ENCODE measurements around the gene NCAM1.
"Not testable (repeated sequence)": the region's sequence is repeated elsewhere in the genome, so short reads cannot be mapped to it uniquely, and the experiment has no call there.

The NCAM1 gene

DNA sequence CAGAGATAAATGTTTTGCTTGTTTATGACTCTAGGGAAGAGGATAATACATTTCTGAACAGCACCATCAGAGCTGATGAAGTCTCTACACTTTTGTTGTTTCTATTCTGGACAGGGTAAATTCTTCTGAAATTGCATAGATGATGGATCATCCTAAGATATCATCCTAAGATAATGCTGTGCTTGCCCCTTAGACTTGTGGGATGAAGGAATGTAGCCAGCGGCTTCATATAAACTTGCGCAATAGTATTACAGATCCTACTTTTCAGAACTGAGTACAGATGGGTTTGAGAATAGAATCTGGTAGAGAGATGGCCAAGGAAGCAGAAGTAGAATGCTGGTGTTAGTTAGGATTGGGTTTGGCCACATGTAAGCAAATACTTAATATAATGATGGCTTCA lies 61.0 kb downstream of the NCAM1 start:
- no peak for DNase-seq (ENCODE audit: low spot score)

DNA sequence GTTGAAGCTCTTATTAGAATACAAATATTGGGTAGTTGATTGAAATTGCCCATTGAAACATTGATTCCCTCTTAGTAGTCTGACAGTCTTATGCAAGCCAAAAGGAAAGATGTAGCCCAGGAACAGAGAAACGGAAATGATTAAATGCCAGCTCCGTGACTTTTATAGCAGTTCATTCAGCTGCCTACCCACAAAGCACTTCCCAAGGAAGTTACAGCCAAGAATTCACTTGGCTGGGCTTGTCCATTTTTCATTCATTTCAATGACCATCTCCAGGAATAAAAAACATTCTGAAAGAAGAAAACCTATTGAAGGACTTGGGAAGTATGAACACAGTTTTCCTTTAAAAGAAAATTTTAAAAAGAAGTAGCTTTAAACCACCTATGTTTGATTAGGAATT lies 62.0 kb downstream of the NCAM1 start:
- DNase-seq (ENCODE audit: low spot score): no peak

GRCh38 chr11:113023986-113024385 lies 62.8 kb downstream of the NCAM1 start:
- DNase-seq (ENCODE audit: low spot score): no peak

DNA sequence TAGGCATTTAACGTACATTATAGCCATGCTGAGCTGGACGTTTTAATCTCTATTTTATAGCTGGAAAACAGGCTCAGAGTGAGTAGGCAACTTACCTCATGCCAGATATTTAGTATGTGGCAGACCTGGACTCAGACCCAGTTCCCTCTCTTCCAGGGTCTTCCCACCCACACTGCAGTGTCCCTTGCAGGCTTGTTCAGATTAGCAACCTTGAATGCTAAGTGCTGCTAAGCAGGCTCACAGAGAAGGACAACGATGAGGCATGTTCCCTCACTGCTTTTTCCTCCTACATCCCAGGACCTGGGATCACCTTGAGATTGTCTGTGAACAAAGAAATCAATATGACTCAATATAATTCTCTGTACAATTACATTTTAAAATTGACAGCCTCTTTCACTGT lies 65.6 kb downstream of the NCAM1 start:
- DNase-seq (ENCODE audit: low spot score): no peak

GRCh38 chr11:113034576-113034975 lies 73.4 kb downstream of the NCAM1 start:
- DNase-seq (ENCODE audit: low spot score): no peak

GRCh38 chr11:113035708-113036107 lies 74.5 kb downstream of the NCAM1 start:
- DNase-seq (ENCODE audit: low spot score): no peak

DNA sequence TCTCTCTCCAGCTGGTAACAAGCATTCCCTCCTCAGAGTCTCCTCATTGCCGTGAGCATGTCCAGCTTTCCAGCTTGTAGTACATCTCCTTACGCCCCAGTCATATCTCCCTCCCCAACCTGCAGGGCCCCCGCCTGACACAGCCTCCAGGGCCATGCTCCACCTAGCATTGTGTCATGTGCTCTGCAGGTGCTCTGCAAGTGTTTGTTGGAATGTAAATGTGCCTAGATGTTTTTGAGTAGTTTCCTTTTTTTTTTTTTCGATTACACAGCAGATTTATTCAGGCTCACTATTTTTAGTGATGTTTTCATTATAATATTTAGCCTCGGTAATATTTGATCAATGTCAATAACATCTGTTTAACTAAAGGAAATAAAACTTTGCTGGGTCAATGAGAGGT lies 82.5 kb downstream of the NCAM1 start:
- no peak for DNase-seq (ENCODE audit: low spot score)

GRCh38 chr11:113045146-113045545 lies 83.9 kb downstream of the NCAM1 start:
- no peak for DNase-seq (ENCODE audit: low spot score)

- no peak for DNase-seq (ENCODE audit: low spot score)
Measured at GRCh38 chr11:113046866-113047265, 85.6 kb downstream of the NCAM1 start.

DNA sequence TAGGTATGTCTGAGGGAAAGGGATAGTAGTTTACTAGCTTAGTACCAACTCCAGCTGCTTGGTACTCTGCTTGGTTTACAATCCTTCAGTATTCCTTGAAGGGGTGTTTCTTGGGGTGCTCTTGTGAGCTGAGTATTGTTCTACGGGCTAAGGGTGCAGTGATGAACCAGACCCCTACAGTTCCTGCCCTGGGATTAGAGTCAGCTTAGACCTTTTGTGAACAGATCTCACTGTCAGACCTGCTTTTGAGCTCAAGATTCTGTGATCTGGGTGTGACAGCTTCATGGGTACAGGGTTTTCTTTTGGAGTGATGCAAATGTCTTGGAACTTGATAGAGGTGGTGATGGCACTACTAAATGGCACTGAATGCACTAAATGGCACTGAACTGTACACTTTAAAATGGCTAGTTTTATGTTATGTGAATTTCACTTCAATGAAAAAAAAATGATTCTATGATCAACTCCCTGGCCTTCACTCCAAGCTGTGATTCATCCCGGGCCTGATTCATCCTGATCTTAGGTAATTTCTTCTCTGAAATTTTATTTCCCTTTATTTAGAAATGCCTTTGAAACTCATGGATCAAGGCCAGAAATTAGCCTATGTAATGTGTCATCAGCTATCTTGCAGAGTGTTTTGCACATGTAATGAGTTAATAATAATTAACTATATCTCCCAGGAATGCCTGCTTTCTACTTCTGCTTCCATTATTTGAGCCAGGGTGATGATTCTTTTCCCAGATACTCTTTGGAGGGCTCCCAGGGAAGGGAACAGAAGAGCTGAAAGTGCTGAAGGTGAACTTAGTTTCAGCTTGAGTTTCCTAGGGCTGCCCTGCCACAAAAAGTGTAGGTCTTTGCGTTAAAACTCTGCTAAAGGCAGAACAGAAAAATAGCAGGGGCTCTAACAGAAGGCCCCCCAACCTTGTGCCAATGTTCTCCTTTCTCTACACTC lies 87.9 kb downstream of the NCAM1 start:
- no peak for DNase-seq (ENCODE audit: low spot score)

DNA sequence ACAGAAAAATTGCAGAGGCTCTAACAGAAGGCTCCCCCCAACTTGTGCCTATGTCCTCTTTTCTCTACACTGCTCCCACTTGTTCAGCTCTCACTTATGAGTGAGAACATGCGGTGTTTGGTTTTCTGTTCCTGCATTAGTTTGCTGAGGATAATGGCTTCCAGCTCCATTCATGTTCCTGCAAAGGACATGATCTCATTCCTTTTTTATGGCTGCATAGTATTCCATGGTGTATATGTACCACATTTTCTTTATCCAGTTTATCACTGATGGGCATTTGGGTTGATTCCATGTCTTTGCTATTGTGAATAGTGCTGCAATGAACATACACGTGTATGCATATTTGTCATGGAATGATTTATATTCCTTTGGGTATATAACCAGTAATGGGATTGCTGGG lies 91.8 kb downstream of the NCAM1 start:
- DNase-seq (ENCODE audit: low spot score): not testable (repeated sequence)

GRCh38 chr11:113057038-113057437 lies 95.8 kb downstream of the NCAM1 start:
- DNase-seq (ENCODE audit: low spot score): no peak

GRCh38 chr11:113059548-113059947 lies 98.3 kb downstream of the NCAM1 start:
- DNase-seq (ENCODE audit: low spot score): no peak

GRCh38 chr11:113065330-113065729 lies 104.1 kb downstream of the NCAM1 start:
- DNase-seq (ENCODE audit: low spot score): no peak

DNA sequence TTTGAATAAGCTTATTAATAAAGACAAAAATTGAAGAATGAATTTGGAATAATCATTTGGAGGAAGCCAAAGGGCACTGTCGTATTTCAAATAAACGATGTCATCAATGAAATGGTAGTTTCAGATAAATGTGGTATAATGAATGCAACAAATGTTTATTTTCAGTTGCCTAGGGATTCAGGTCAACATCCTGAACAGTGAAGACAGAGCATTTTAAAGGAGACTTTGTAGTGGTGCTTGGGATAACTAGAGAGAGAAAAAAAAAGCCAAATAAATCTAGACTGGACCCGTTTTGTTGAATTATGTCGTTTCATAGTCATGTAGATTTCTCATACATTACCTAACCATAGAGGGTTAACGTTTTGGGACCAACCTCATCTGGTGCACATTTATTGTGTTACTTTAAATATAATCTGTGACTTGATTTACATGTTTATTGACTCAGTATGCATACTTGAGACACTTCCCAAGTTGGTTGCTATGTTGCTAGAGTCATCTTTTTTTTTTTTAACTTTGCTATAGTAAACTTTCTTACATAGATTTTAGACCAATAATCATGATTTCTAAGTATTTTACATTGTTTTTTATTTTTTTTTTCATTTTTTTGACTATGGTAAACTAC lies 111.1 kb downstream of the NCAM1 start:
- DNase-seq (ENCODE audit: low spot score): no peak

GRCh38 chr11:113073290-113073953 lies 112.2 kb downstream of the NCAM1 start:
- peak; percentile 42 for DNase-seq (ENCODE audit: low spot score)

DNA sequence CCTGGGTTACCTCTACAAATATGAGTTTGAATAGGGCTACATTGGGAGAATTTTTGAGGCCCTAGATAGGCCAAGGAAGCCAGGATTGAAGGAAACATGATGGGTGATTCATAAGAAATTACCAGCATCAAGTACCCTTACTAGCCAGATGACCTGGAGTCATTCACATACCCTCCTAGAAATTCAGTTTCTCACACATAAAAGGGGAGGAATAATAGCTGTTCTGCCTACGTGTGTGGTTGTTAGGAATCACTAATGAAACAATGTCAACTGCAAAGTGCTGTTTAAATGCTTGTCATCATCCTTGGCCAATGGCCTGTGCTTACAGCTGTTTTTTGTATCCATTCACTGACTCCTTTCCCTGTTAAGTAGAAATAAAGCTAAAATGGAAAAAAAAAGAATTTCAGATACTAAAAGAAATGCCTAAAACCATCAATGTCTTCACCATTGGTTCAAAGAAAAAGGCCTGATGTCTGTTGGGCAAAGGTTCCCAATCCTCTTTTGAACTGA lies 114.4 kb downstream of the NCAM1 start:
- DNase-seq (ENCODE audit: low spot score): no peak

GRCh38 chr11:113077379-113077778 lies 116.2 kb downstream of the NCAM1 start:
- no peak for DNase-seq (ENCODE audit: low spot score)

DNA sequence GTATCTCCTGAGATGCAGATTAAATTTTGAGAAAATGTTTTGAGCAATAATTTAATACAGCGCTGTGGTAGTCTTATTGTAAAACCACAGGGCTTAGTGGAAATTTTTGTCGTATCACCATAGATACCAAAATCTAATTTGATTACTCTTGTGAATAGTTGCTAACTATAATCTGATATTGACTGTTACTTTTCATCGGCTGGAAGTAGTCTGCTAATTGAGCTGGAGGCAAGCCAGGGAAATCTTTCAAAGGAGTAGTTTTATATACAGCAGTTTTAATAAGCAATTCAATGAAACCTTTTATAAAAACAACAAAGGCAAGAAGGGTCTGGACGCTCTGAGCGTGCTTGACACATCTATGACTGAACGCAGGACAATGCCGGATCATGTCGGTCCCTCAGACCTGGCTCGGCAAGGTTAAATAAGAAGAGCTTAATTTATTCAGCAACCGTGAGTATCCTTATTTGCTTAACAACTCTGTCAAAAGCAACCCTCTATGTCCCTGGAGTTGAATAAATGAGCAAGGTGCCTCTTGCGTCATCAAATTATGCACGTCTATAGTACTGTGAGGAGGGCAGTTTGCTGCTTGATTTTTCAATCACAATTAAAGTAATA lies 121.2 kb downstream of the NCAM1 start:
- no peak for DNase-seq (ENCODE audit: low spot score)

DNA sequence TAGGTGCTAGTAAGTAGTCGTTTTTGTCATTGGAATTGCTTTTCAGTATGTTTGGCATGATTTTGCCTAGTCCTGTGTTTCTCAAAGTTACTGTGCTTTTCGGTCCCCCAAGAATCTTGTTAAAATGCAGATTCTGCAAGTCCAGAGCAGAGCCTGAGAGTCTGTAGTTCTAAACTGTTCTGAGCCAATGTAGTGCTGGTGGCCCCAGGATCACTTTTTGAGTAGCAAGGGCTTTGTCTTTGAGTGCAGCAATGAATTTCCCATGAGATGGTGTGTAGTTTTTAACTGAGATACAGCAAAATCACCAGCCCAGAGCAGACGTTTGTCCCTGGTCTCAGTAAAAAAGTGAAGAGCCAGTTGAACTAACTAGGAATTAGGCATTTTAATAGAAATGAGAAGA lies 122.4 kb downstream of the NCAM1 start:
- DNase-seq (ENCODE audit: low spot score): no peak

- DNase-seq (ENCODE audit: low spot score): no peak
Measured at GRCh38 chr11:113084297-113084696, 123.1 kb downstream of the NCAM1 start.

DNA sequence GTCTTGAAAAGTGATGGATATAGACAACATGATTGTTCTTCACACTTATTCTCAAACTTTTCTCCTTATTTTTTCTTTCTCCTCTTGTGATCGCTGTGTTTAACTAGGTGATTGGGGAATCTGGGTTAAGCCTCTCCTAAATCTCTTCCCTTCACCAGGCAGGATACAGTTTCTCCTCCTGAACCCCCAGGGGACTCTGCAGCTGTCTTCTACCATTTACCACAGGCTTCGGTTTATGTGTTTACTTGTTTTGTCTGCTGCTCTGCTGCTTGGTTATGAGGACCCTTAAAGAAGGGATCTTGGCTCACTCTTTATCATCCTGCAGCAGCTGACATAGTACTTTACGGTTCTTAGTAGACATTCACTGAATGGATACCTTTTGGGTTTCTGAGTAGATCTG lies 124.2 kb downstream of the NCAM1 start:
- DNase-seq (ENCODE audit: low spot score): no peak
